ENCODE measurements around the gene TKFC.

DNA sequence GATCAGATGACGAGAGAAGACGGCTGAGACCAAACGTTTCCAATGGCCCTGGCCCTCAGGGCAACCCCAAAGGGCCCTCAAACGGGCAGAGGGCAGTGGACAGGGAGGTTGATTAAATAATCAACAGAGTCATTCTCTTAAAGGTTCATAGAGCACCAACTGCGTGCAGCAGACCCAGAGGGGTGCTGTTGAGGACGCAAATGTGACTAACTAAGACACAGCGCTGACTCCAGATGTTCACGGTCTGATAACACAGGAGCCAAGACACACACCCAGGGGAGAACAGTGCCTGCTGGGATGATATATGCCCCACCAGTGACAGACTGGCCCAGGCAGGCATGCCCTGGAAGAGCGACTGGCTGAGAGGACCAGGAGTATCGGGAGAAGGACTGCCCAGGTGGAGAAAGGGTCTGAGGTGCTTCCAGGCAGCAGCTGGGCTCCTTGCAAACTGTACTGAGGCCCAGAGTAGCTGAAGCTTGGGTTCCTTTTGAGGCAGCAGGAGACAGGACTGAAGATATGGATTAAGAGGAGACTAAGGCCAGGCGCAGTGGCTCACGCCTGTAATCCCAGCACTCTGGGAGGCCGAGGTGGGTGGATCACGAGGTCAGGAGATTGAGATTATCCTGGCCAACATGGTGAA lies 45.6 kb upstream of the TKFC start:
- TF ChIP-seq, protein P1, sequence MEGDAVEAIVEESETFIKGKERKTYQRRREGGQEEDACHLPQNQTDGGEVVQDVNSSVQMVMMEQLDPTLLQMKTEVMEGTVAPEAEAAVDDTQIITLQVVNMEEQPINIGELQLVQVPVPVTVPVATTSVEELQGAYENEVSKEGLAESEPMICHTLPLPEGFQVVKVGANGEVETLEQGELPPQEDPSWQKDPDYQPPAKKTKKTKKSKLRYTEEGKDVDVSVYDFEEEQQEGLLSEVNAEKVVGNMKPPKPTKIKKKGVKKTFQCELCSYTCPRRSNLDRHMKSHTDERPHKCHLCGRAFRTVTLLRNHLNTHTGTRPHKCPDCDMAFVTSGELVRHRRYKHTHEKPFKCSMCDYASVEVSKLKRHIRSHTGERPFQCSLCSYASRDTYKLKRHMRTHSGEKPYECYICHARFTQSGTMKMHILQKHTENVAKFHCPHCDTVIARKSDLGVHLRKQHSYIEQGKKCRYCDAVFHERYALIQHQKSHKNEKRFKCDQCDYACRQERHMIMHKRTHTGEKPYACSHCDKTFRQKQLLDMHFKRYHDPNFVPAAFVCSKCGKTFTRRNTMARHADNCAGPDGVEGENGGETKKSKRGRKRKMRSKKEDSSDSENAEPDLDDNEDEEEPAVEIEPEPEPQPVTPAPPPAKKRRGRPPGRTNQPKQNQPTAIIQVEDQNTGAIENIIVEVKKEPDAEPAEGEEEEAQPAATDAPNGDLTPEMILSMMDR (IDR thresholded peaks at IDR 0.05): no peak
- TF ChIP-seq POLR2AphosphoS5 (IDR thresholded peaks at IDR 0.05) (no peak), POLR2A (IDR thresholded peaks at IDR 0.05) (no peak)
